Measurements from ENCODE around the gene CD7. TPM values are rescaled to one million over a fixed set of nuclear protein-coding genes. Genes with fewer than 3 reads are reported as not detected.

The CD7 gene
- total RNA-seq, 1 donor from 2014 or later: not detected

- H3K4me3 ChIP-seq: no peak overlapping the region
- H3K27me3 ChIP-seq: peaks cover 4% of the 10 kb centered on the region
- H2AFZ ChIP-seq (replicated peaks): no peak overlapping the region
- H3K79me2 ChIP-seq (ENCODE audit: low read depth): peaks cover 76% of the 10 kb centered on the region
- H3K27ac Mint-ChIP-seq: no peak overlapping the region
- no peak overlapping the region for H3K9ac ChIP-seq
- H3K4me3 Mint-ChIP-seq: peak overlapping the region; percentile 52
- peaks cover 70% of the 10 kb centered on the region for H4K20me1 ChIP-seq (ENCODE audit: low read depth)
- H3K9me3 ChIP-seq (ENCODE audit: low read depth): no peaks in the 10 kb centered on the region
- H3K27ac ChIP-seq: no peak overlapping the region
- H3F3A ChIP-seq (ENCODE audit: low read depth): peaks cover 9% of the 10 kb centered on the region
- DNase-seq (ENCODE audit: low spot score): no peak
- no peaks in the 10 kb centered on the region for H3K9me3 Mint-ChIP-seq
- H3K4me2 ChIP-seq: no peak overlapping the region
- H3K4me1 ChIP-seq: peaks cover 18% of the 10 kb centered on the region
- TF ChIP-seq, protein P1, sequence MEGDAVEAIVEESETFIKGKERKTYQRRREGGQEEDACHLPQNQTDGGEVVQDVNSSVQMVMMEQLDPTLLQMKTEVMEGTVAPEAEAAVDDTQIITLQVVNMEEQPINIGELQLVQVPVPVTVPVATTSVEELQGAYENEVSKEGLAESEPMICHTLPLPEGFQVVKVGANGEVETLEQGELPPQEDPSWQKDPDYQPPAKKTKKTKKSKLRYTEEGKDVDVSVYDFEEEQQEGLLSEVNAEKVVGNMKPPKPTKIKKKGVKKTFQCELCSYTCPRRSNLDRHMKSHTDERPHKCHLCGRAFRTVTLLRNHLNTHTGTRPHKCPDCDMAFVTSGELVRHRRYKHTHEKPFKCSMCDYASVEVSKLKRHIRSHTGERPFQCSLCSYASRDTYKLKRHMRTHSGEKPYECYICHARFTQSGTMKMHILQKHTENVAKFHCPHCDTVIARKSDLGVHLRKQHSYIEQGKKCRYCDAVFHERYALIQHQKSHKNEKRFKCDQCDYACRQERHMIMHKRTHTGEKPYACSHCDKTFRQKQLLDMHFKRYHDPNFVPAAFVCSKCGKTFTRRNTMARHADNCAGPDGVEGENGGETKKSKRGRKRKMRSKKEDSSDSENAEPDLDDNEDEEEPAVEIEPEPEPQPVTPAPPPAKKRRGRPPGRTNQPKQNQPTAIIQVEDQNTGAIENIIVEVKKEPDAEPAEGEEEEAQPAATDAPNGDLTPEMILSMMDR (IDR thresholded peaks at IDR 0.05): no peak
- TF ChIP-seq EZH2 (IDR thresholded peaks at IDR 0.05) (no peak), EZH2phosphoT487 (IDR thresholded peaks at IDR 0.05) (no peak)
- H3K36me3 Mint-ChIP-seq: peaks cover 33% of the 10 kb centered on the region
- peaks cover 40% of the 10 kb centered on the region for H3K4me1 Mint-ChIP-seq
- peaks cover 2% of the 10 kb centered on the region for H3K27me3 Mint-ChIP-seq (ENCODE audit: insufficient read depth, low read depth)
- H3K36me3 ChIP-seq: peaks cover 9% of the 10 kb centered on the region
Observed at GRCh38 chr17:82270651-82271050, 46.8 kb downstream of the CD7 start.

- no peak for DNase-seq (ENCODE audit: low spot score)
- no peak overlapping the region for H3K4me3 ChIP-seq
- H3K4me2 ChIP-seq: no peak overlapping the region
- peaks cover 9% of the 10 kb centered on the region for H3K36me3 ChIP-seq
- peaks cover 82% of the 10 kb centered on the region for H3K79me2 ChIP-seq (ENCODE audit: low read depth)
- H4K20me1 ChIP-seq (ENCODE audit: low read depth): peaks cover 77% of the 10 kb centered on the region
- H3K36me3 Mint-ChIP-seq: peaks cover 35% of the 10 kb centered on the region
- H3K27me3 Mint-ChIP-seq (ENCODE audit: insufficient read depth, low read depth): peaks cover 2% of the 10 kb centered on the region
- H3F3A ChIP-seq (ENCODE audit: low read depth): peaks cover 9% of the 10 kb centered on the region
- H3K27ac ChIP-seq: no peak overlapping the region
- no peak overlapping the region for H3K27ac Mint-ChIP-seq
- no peaks in the 10 kb centered on the region for H3K9me3 Mint-ChIP-seq
- no peaks in the 10 kb centered on the region for H3K9me3 ChIP-seq (ENCODE audit: low read depth)
- TF ChIP-seq EZH2 (IDR thresholded peaks at IDR 0.05) (no peak), EZH2phosphoT487 (IDR thresholded peaks at IDR 0.05) (no peak)
- TF ChIP-seq, protein P1 (IDR thresholded peaks at IDR 0.05): no peak
- H3K27me3 ChIP-seq: peaks cover 4% of the 10 kb centered on the region
- peaks cover 40% of the 10 kb centered on the region for H3K4me1 Mint-ChIP-seq
- no peak overlapping the region for H2AFZ ChIP-seq (replicated peaks)
- peak overlapping the region; percentile 52 for H3K4me3 Mint-ChIP-seq
- no peak overlapping the region for H3K9ac ChIP-seq
- H3K4me1 ChIP-seq: peaks cover 18% of the 10 kb centered on the region
Observed at GRCh38 chr17:82269882-82270500, 47.4 kb downstream of the CD7 start.

DNA sequence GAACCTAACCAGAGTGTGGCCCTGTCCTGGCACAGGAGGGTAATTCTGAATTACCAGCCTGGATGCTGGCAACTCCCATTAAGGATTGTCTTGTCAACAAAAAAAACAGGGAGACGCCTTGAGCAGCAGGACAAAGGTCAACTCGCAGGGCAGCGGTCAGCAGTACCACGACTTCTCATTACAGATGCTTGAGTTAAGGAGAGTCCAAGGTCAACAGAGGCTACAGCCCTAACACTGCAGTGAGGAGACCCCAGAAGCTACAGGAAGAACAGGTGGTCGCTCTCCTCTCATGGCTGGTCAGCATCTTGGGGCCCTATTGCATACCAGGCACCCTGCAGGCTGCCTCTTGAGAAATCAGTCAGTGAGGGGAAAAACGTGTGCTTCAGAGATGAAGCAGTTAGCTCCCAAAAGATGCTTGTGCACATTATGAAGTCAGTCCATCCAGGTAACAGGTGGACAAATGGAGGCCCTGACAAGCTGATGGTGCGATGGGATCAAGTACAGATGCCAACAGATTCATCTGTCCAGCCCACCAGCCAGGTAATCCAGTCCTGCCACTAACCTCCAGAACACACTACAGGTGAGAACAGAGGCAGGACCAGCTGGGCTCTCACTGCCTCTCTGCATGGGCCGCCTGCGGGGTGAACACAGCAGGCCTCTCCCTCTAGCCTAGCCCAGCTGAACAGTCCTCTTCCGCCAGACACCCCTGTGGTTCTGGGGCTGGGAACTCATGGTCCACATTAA is 48.1 kb downstream of the CD7 start:
- peaks cover 39% of the 10 kb centered on the region for H3K36me3 Mint-ChIP-seq
- H3K4me2 ChIP-seq: no peak overlapping the region
- H3K4me1 Mint-ChIP-seq: peaks cover 40% of the 10 kb centered on the region
- H3K27me3 ChIP-seq: peaks cover 2% of the 10 kb centered on the region
- H3K27me3 Mint-ChIP-seq (ENCODE audit: insufficient read depth, low read depth): peaks cover 2% of the 10 kb centered on the region
- peaks cover 9% of the 10 kb centered on the region for H3K36me3 ChIP-seq
- peaks cover 9% of the 10 kb centered on the region for H3F3A ChIP-seq (ENCODE audit: low read depth)
- no peak for TF ChIP-seq EZH2 (IDR thresholded peaks at IDR 0.05)
- no peak overlapping the region for H3K27ac Mint-ChIP-seq
- H3K79me2 ChIP-seq (ENCODE audit: low read depth): peaks cover 89% of the 10 kb centered on the region
- H3K4me1 ChIP-seq: peaks cover 18% of the 10 kb centered on the region
- no peak overlapping the region for H3K4me3 ChIP-seq
- H2AFZ ChIP-seq (replicated peaks): no peak overlapping the region
- H3K9me3 ChIP-seq (ENCODE audit: low read depth): no peaks in the 10 kb centered on the region
- H3K9ac ChIP-seq: no peak overlapping the region
- DNase-seq (ENCODE audit: low spot score): no peak
- no peak overlapping the region for H3K27ac ChIP-seq
- no peaks in the 10 kb centered on the region for H3K9me3 Mint-ChIP-seq
- H4K20me1 ChIP-seq (ENCODE audit: low read depth): peaks cover 84% of the 10 kb centered on the region
- H3K4me3 Mint-ChIP-seq: no peak overlapping the region

Measured in neural progenitor cell (in vitro differentiated cells).